SHP77 (cell line): Measurements from ENCODE around the gene DENND1A.

Experiments used
- DNase-seq, 2 experiments: peaks; one replicate each; lab custom pipeline; 2025; lab: John Stamatoyannopoulos, UW

Gene DENND1A

DNA sequence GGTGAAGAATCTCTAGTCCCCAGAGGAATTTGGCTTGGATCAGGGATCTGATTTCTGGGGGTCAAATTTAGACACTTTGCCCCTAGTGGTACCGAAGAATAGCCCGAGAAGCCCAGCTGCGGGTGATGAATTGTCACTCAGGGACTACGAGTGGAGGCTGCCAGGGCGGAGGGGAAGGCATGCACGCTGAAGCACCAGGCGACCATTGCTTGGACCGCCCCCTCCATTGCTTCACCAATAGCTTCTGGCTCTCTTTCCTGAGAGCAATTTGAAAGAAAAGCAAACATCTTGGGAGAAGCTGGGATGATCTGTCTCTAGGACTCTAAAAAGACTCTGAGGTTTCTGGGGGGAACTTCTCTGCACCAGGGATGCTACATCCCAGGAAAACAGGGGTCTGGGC, 436.3 kb downstream of the DENND1A start:
- no peak for DNase-seq

DNA sequence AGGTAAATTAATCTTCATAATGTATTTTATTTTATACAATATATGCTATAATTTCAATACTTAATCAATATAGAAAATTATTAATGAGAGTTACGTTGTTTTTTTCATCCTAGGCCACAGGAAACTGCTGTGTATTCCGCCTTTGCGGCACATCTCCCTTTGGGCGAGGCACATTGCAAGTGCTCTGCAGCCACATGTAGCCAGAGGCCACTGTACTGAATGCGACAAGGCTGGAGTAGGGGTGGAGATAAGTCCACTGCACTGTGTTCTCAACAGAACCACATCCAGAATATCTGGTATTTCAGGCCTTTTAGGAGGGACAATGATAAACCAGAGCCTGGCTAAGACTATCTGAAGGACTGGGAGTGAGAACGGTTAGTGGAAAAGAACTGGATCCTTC, 439.2 kb downstream of the DENND1A start:
- DNase-seq = no peak

DNA sequence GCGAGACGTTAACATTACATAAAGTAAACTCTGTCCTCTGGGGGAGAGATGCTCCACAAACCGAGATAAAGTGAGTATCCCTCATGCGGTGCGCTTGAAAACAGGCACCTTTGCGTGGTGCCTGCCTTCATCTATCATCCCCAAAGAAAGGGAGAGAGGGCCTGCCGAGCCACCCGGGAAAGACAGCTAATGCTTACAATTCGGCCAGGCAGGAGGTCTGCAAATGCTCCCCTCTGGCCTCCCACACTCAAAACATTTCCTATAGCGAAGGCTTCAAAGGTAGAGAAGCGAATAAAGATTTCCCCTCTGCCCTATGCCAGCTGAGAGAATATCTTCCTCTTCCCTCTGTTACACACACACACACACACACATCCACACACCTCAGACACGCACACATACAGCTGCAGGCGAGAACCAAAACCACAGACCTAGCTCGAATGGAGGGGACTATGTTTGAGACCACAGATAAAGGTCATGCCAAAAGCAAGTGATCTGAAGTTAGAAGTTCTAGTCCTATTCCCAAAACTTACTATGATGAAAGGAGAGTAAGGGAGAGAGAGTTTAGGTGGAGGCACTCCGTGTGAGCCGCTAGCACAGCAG, 441.1 kb downstream of the DENND1A start:
- DNase-seq = no peak

DNA sequence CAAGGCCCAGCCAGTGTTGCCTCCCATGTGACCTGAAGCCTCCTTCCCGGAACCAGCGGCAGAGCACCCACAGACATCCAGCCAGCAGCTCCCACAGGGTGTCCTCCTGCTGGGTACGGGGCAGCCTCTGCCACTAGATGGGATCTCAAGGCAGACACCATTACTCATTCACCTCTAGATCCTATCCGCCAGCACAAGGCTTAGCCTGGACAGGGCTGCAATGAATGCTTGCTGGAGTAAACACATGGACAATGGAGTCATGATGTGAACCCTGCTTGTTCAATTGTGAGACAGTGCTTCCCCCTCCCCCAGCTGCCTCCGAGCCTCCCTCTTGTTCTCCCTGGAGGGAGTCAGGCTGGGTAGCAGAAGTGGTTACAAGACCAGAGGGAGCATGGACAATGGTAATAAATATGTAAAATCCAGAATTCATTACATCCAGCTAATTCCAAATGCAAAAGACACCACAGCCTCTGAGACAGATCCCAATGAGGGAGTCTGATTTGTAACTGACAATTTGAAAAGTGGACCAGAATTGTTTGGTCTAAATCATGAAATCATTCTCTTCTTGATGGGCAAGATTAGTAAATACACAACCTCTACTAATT, 441.9 kb downstream of the DENND1A start:
- DNase-seq = no peak

DNA sequence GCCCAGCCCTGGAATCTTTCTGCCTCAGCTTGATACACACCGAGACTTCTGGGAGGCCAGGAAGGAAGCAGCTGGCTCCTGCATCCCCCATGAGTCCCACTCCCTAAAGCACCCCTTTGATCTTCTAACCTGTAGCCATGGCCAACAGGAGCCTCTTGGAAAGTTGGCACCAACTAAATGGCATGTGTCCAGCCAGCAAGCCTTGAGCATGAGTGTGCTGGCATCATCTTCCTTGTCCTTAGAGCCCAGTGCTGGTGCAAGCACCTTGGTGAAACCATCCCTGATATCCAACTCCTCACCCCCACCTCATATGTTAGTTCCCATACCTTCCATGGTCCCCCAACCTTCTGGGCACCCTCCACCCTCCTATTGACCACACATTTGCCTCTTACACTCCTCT, 443.5 kb downstream of the DENND1A start:
- DNase-seq = no peak

DNA sequence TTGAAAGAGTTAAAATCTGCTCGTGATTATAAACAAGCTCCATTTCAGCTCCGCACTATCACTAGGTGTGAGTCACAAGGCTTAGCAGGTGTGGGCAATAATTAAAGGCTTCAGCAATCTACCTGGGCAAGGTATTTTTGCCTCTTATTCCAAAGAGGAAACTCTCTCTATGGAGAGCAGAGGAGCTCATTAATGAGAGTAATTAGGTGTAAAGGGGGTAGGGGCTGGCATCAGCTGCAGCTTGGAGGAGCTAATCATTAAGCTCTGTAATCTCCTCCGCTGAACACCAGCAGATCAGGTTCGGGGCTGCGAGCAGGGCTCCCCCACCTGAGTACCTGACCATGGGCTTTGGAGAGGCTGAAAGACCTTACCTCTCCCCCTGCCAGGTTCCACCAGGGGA, 444.7 kb downstream of the DENND1A start:
- no peak for DNase-seq

DNA sequence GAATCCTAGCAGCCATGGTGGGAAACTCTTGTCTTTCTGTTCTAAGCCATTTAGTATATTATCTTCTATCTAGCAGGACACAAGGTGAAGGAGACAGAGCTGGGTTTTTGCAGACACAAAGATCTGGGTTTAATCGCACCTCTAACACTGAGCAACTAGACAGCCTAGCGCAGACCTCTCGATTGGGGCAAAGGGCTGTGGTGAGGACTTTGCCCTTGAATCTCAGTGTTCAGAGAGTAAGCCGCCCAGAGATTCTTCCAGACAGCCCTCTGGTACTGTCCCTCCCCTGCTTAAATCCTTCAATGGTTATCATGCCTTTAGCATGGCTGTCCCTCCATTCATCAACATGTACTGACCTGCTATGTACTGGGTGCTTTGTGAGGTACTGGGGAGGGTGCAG, 445.8 kb downstream of the DENND1A start:
- DNase-seq = no peak

DNA sequence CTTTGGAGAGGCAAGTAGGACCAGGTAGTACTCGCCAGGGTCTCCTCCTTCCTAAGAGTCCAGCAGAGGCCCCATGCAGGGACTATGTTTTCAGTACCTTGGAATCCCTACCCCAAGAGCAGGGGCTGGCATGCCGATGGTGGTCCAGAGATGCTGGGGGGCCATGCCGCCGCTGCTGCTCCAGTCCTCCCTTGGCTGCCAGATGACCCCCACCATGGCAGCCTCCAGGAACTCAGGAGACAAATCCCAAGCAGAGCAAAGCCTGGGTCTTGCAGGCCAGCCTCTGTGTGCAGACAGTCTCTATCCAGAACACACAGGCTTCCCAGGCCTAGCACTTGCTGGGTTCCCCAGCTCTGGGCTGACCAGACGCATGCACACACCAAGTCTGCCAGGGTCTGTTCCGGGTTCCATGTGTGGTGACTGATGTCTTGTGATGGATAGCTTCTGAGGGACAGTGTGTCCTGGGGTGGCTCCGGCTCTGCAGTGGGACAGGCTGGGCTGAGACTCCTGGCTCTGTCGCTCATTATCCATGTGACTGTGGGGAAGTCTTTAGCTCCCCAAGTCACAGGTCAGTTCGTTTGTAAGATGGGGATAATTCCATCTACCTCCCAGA, 446.6 kb downstream of the DENND1A start:
- DNase-seq = no peak

DNA sequence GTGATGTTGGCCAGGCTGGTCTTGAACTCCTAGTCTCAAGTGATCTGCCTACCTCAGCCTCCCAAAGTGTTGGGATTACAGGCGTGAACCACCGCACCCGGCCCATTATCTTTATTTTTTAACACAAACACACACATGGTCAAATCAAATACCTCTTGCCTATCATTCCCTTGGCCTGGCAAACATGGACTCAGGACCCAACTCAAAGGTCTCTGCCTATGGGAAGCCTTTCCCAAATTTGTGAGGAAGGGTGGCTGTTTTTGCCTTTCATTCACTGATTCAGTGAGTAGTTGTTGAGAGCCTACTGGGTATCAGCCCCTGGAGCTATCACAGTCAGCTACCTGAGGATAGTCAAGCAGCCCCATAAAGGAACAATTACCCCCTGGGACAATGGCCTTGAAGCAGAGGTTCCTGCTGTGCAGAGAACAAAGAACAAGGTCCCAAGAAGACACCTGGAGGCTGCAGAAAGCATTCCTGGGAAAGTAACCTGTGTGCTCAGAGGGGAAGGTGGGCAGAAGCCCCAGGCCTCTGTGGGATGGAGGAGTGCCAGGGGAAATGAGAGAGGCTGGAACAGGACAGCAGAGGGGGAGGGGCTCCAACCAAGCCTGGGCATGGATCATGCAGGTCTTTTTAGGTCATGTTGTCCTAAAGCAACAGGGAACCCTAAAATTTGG, 447.5 kb downstream of the DENND1A start:
- no peak for DNase-seq

DNA sequence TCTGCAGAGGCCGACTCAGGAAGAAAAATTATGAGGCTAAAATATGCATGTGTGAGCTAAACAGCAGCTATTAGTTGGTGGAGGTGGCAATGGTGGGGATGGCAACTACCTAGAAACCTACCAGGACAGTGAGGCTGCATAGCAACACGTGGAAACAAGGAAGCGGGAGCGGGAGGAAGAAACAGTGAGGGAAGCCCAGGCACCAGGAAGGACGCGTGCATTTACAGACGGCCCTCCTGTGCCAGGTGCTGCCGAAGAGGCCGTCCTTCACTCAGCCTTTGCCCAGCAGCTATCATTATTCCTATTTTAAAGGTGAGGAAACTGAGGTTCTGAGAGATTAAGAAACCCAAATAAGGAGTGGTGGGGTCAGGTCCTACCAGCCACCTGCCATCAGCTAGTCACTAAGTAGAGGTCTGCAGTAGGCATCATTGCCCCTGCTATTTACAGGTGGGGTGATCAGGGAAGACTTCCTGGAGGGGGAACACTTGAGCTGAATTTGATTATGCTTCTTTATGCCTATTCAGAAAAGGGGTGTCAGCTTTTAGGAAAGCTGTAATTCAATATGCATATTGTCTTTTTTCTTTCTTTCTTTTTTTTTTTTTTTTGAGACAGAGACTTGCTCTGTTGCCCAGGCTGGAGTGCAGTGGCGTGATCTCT, 448.6 kb downstream of the DENND1A start:
- DNase-seq = no peak

DNA sequence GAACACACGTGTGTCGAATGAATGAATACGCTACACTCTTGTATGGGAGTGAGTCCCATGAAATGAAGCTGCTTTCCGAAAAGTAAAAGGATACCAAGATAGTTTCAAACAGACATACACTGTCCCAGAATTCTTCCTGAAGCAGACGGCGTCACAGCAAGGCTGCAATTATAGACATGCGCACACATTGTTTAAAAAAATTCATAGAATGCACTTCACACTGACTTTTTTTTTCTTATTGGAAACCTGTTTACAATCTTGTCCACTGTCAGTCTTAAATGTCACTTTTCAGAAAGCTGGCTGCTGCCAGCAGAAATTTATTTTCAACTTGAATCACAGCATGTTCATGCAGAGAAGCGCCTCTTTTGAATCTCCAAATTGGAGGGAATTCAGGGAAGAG, 449.1 kb downstream of the DENND1A start:
- DNase-seq = no peak

DNA sequence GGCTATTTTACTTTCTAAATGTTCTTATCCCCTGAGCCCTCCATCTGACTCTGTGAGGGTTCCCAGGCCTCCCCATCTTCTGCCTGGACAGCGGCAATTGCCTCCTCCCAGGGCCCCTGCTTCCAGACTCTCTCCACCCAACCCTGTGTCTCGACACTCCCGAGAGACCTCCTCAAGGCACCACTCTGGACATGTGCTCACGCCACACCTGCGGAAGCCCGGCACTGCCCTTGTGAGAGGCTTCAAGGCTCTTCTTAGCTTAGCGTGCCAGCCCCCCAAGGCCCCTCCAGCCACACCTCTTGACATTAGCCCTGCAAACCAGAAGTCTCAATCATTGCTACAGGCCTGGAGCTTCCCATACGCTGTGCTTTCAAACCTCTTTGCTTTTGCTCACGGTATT, 449.8 kb downstream of the DENND1A start:
- DNase-seq = no peak

DNA sequence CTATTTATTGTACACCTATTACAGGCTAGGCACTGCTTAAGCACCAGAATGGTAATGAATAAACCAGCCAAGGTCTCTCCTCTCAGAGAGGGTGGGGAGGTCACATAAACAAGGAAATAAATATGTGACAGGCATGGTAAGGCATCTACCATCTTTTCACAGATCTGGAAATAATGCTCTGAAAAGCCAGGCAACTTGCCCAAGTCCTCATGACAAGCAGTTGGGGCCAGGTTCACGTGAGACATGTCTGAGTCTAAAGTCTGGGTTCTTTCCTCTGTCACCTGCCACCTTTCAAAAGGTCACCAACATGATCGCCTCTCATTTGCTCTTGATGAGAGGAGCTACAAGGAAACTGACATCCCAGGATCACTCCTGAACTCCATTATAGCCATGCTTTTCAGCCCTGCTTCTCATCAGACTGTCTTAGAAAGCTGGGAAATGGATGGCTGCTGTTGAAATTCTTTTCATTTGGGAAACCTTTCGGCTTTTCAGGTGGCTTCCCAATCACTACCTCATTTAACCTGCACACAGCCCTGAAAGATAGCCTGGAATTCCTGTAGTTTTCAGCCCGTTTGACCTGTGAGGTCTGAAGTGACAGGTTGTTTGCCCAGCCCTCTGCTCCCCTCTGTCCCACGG, 450.8 kb downstream of the DENND1A start:
- no peak for DNase-seq

DNA sequence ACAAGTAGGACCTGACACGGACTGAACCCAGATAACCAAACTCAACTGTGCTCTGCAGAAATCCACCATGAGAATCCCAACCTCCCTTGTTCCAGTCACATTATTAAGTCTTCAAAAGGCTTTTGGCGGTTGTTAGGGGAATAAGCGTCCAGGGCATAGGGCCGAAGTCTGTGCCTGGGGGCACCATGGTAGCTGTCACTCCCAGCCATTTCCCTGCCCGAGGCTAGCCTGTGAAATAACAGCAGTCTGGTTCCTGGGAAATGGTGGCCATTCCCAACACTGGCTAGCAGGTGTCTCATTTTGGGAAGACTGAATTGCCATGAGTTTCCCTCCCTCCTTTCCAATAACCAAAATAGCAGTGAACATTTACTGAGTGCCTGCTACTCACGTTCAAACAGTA, 451.8 kb downstream of the DENND1A start:
- DNase-seq = no peak

DNA sequence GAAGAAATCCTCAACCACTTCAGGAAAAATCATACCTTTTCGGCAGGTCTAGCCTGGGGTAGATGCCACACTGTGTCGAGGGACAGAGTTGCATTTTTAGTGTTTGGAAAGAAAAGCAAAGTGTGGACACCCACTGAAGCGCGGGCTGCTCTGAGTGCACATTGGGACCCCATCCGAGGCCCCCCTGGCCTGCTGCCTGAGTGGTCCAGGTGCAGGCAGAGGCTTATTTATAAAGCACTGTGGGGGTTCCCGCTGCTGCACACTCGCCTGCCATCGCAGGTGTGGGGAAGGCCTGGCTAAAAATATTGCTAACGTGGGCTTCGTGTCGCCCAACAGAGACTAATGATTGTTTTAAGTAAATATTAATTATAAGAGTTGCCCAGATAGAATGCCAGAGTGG, 454.5 kb downstream of the DENND1A start:
- no peak for DNase-seq

DNA sequence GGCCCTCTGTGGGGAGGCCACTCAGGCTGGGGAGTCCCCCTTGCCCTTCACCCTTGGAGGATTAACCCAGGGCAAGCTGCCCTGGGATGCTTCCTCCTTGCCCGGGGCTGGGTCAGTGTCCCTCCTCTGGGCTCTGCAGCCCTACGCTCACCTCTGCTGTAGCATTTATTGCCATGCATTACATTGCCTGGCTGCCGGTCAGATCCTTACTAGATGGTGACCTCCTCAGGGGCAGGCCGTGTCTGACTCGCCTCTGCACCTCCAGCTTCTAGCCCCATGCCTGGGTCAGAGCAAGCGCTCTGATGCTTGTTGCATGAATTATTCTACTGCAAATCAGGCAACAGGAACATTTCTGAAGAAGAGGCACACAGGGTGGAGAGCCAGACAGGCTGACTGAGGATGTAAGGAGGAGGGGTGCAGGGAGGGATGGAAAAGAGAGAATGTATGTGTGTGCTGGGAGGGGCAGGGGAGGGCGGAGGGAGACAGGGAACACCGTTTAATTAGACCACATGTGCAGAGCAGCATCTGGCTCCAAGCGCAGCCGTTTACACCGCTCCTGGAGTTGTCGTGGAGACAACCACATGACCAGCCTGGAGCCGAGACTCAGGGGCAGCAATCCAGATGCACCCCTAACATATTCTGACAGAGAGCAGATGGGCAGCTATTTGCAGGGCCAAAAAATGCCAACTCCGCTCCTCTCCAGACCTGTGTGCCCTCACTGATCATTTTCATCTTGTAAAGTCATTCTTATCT, 456.9 kb downstream of the DENND1A start:
- DNase-seq = no peak

DNA sequence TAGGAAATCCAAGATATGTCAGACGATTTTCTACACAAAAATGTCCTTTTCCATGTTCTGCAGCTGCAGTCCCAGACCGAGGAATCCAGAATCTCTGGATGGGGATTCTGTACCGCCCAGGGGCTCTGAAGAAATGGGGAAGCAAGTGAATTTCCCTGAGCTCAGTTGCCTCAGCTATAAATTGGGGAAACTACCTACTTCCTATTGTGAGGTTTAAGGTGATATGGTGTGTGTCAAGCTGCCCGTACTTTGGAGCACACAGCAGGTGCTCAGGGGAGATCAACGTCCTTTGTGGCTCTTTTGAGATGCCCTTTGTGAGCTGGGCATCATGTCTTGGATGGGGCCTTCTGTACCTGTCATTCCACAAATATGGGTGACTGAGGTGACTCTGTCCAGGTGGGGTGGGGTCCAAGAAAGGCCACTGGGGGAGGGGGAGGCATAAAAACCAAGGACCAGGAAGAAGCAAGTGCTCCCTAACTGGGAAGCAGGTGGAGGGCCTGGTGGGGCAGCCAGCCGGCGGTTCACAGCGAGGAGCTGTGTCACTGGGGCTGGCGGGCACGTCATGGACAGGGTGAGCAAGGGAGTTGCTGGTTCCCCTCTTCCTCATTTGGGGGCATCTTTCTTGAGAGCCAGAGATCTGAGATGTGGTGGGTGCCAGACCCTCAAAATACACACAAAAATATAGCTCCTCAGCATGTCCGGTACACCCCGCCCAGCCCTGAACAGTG, 457.9 kb downstream of the DENND1A start:
- no peak for DNase-seq

DNA sequence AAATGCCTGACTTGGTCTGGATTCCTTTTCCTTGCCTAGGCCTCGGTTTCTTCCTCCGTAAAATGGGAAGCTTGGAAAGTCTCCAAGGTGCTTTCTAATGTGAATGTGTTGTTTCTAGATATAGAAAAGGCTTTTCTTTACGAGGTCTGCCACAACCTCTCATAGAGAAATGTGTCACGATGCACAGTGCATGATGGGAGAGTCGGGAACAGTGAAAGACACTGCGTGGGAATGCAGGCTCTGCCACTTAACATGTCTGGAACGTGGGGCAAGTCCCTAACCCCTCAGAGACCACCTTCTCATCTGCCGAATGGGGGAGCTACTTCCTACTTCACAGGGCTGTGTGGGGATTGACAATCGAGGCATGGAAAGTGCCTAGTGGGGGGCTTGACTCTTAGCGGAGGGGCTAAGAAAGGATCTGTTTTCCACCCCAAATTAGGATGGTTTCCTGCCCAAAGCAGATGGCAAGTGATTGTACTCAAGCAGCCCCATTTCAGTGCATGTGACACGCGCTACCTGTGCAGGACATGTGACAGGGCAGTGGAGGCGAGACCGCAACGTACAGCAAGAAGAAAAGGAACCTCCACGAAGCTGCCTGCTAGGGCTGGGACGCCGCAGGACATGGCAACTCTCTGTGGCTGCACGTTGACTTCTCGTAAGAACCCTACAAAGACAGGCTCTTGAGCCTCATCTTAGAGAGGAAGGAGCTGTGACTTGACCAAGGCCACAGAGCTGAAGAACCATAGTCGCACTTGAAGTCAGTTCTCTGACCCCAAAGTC, 458.7 kb downstream of the DENND1A start:
- no peak for DNase-seq

DNA sequence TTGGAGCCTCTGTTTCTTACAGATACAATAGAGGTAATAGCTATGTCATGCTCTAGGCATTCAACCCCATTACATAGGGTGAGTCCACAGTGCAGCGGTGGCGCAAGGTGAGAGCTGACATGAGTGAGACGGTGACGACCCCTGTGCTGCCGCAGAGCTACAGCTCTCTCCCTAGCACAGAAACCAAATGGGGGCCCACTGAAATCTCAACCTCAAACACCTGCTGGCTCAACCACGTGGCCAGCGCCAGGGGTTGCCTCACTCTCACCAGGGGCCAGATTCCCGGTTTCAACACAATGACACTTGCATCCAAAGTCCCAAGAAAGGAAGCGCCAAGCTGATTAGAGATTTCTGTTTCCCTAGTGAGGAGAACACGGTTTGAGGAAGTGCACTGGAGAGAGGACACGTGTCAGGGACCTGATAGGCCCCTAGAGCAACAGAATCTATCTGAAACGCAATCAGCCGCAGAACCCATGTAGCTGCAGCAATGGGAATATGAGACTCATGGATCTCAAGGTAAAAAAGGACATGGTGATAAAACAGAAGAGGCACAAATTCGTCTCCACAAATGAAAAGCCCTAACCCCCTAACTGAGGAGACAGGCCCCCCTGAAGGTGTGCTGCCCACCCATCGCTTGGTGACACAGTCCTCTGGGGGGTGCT, 459.7 kb downstream of the DENND1A start:
- no peak for DNase-seq

DNA sequence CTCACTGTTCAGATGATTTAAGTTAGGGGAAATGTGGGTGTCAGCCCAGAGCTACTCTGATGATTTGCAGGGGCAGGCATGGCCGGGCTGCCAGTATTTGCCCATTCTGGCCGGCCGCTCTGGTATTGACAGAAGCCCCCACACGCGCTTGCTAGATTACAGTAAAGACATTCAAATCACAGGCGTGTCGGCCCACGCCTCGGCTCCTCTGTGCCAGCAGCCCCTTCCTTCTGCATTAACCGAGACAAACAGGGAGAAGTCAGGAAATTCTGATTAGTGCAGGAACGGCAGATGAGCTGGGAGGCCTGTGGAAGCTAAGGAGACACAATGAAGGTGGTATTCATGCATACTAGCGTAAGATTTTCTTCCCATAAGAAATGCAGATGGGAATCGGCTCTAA, 460.6 kb downstream of the DENND1A start:
- no peak for DNase-seq
